ENCODE results near the gene CRACR2B. TPM values are rescaled to one million over a fixed set of nuclear protein-coding genes. Genes with fewer than 3 reads are reported as not detected.

The CRACR2B gene
- total and polyA plus RNA-seq, 10 of the 15 experiments (the other 5 are each of a cell fraction or from before 2014, with no cell fraction given): 0.10 to 33.7 (median 12.7) TPM

DNA sequence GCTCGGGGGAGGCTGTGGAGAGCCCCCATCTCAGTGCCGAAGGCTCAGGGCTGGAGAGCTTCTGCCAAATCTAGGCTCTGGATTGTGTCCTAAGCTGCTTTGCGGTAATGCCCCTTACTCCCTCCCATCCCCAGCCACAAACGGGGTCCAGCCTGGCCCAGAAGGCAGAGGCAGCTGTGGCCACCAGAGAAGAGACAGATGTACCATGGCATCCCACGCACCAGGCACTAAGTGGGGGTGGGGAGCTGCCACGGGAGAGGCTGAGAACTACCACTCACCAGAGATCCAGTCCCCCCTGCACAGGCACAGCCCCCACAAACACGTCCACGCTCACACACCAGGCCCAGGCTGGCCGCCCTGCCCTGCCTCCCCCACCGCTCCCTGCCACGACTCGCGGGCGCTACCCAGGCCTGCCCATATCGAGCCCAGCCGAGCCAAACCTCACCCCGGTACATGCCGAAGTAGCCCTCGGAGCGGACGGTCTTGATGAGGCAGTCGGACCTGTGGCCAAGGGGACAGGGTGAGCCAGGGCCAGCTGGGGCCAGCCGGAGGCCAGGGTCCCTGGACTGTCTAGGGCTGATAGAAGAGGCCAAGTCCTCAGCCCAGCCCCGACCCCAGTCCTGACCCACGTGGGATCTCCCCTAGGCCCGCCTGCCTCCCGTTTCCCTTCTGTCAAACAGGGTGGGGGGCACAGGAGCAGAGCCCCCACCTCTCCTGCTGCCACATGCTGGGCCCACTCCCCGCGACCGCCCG lies 33.5 kb upstream of the CRACR2B start:
- H3K79me2 ChIP-seq (ENCODE audit: control insufficient read depth, insufficient read depth, low read length): peaks cover 30% of the 10 kb centered on the region
- in situ Hi-C loops (cut with MboI) (no loop called here), intact Hi-C loops (cut with micrococcal nuclease; ENCODE audit: unreplicated experiment) (no loop called here)
- no peak overlapping the region for H3K27ac ChIP-seq (ENCODE audit: control insufficient read depth, insufficient read depth)
- no peak overlapping the region for H3K9ac ChIP-seq (ENCODE audit: control insufficient read depth, insufficient read depth, low read length)
- FAIRE-seq: no peak
- ChIA-PET CTCF (no interaction called here), SMC1A (ENCODE audit: uncharacterized antibody, unreplicated experiment) (no interaction called here), POLR2A (no interaction called here), RAD21 (ENCODE audit: unreplicated experiment) (interaction anchor here (0.6 kb wide), 1 partner anchor 108 kb away, joined by 3 read pairs; no protein-coding TSS in a partner anchor)
- H3K4me1 ChIP-seq (ENCODE audit: control insufficient read depth, insufficient read depth, low read length): peaks cover 20% of the 10 kb centered on the region
- no TSS peak for BruUV-seq (replicated peaks)
- no peaks in the 10 kb centered on the region for H3K9me3 ChIP-seq (replicated peaks; ENCODE audit: control insufficient read depth, insufficient read depth, low read length)
- peaks cover 0 to 9% of the 10 kb centered on the region in 2 experiments; a peak in 2 of 4 replicates for H3K36me3 ChIP-seq (ENCODE audit: control insufficient read depth in 2 of 2, insufficient read depth in 2 of 2, low read length in 1 of 2)
- no peak overlapping the region for H3K4me3 ChIP-seq
- H3K27me3 ChIP-seq (replicated peaks in 1 of 2; ENCODE audit: control insufficient read depth in 2 of 2, insufficient read depth in 2 of 2, low read length in 1 of 2): no peaks in the 10 kb centered on the region
- no peak overlapping the region for H2AFZ ChIP-seq (ENCODE audit: control insufficient read depth, low read depth, low read length)
- no peak for DNase-seq (ENCODE audit: low read depth, low spot score)
- no peak for ATAC-seq
- no peak for TF ChIP-seq IKZF1 (conservative IDR thresholded peaks at IDR 0.05)
- TF ChIP-seq USF1 (IDR thresholded peaks at IDR 0.05; ENCODE audit: borderline replicate concordance, extremely low read length, insufficient read depth, low read depth, low read length): peak; percentile 3
- no peak for TF ChIP-seq ZNF207 (IDR thresholded peaks at IDR 0.05; ENCODE audit: borderline replicate concordance)
- no peak for TF ChIP-seq HSF1 (IDR thresholded peaks at IDR 0.05; ENCODE audit: low read depth, low read length)
- TF ChIP-seq CREM (IDR thresholded peaks at IDR 0.05; ENCODE audit: low read depth): no peak
- TF ChIP-seq NR2F1 (conservative IDR thresholded peaks at IDR 0.05): no peak
- WGBS (ENCODE audit: insufficient coverage, insufficient replicate concordance, low lambda C conversion rate, missing lambda C conversion rate): 87% methylated on average over 31 of the region's 31 CpGs
- no peaks in the 10 kb centered on the region for H4K20me1 ChIP-seq (ENCODE audit: control insufficient read depth, insufficient read depth)
- peak overlapping the region; percentile 77 for H3K4me2 ChIP-seq (ENCODE audit: control insufficient read depth, insufficient read depth)
